GM19240 (cell line): ENCODE measurements around the gene KRTAP10-10.
"Not testable (repeated sequence)": the region's sequence is repeated elsewhere in the genome, so short reads cannot be mapped to it uniquely, and the experiment has no call there.

Source experiments
- DNase-seq: peaks from one replicate; pipeline ENCODE4 v3.0.0; 2011; ENCODE audit warnings: low spot score; ENCODE audit not compliant: insufficient read length

The KRTAP10-10 gene

GRCh38 chr21:44637018-44637850, at the start of gene KRTAP10-10:
KRTAP10-10 (plus strand) TSS chr21:44637356; CDS start chr21:44637418, 62 bp downstream.
- DNase-seq = no peak

- no peak for DNase-seq
These were observed 48.1 kb upstream of the KRTAP10-10 start for GRCh38 chr21:44589094-44589493.

GRCh38 chr21:44589586-44590305, 47.4 kb upstream of the KRTAP10-10 start:
- DNase-seq = no peak

GRCh38 chr21:44590311-44590721, 46.8 kb upstream of the KRTAP10-10 start:
- DNase-seq = no peak

GRCh38 chr21:44590897-44591800, 46.0 kb upstream of the KRTAP10-10 start:
- DNase-seq = not testable (repeated sequence)

- not testable (repeated sequence) for DNase-seq
These were observed 45.4 kb upstream of the KRTAP10-10 start for GRCh38 chr21:44591801-44592130.

GRCh38 chr21:44592446-44593311, 44.5 kb upstream of the KRTAP10-10 start, which contains the start of gene KRTAP10-6:
KRTAP10-6 (minus strand) TSS chr21:44592505; CDS start chr21:44592484, 21 bp downstream.
- DNase-seq = no peak

- no peak for DNase-seq
These were observed 43.4 kb upstream of the KRTAP10-10 start for GRCh38 chr21:44593598-44594405.

- no peak for DNase-seq
These were observed 42.7 kb upstream of the KRTAP10-10 start for GRCh38 chr21:44594406-44594916.

GRCh38 chr21:44595524-44595923, 41.6 kb upstream of the KRTAP10-10 start:
- DNase-seq = no peak

- DNase-seq = no peak
These were observed 41.0 kb upstream of the KRTAP10-10 start for GRCh38 chr21:44596068-44596725.

- no peak for DNase-seq
These were observed 39.1 kb upstream of the KRTAP10-10 start for GRCh38 chr21:44598061-44598460.

GRCh38 chr21:44599264-44600029, 37.7 kb upstream of the KRTAP10-10 start:
- DNase-seq = no peak

GRCh38 chr21:44600118-44600978, 36.8 kb upstream of the KRTAP10-10 start, which contains the start of gene KRTAP10-7:
KRTAP10-7 (plus strand) TSS chr21:44600597; CDS start chr21:44600622, 25 bp downstream.
- DNase-seq = not testable (repeated sequence)

GRCh38 chr21:44601091-44601490, 36.1 kb upstream of the KRTAP10-10 start:
- DNase-seq = not testable (repeated sequence)

- DNase-seq = no peak
These were observed 35.3 kb upstream of the KRTAP10-10 start for GRCh38 chr21:44601596-44602462.
